NCI-H748 treated with DMSO at 0.1 percent for 48 hours (cell line): ENCODE measurements around the gene KIAA0232.
"Not testable (repeated sequence)": the region's sequence is repeated elsewhere in the genome, so short reads cannot be mapped to it uniquely, and the experiment has no call there.

ENCODE experiments used
- DNase-seq: peaks from one replicate; lab custom pipeline; 2025; lab: John Stamatoyannopoulos, UW

The KIAA0232 gene

GRCh38 chr4:6804082-6804752 is 21.7 kb downstream of the KIAA0232 start:
- DNase-seq, result no peak

- DNase-seq, result no peak
Measured at GRCh38 chr4:6806924-6807626, 24.5 kb downstream of the KIAA0232 start.

GRCh38 chr4:6808259-6808658 is 25.7 kb downstream of the KIAA0232 start:
- DNase-seq, result no peak

GRCh38 chr4:6811165-6811564 is 28.6 kb downstream of the KIAA0232 start:
- DNase-seq, result no peak

- no peak for DNase-seq
Measured at GRCh38 chr4:6812766-6813165, 30.2 kb downstream of the KIAA0232 start.

GRCh38 chr4:6813725-6814124 is 31.2 kb downstream of the KIAA0232 start:
- DNase-seq, result no peak

- no peak for DNase-seq
Measured at GRCh38 chr4:6815029-6815836, 32.7 kb downstream of the KIAA0232 start.

GRCh38 chr4:6819295-6819694 is 36.8 kb downstream of the KIAA0232 start:
- no peak for DNase-seq

GRCh38 chr4:6820695-6821094 is 38.2 kb downstream of the KIAA0232 start:
- no peak for DNase-seq

GRCh38 chr4:6824071-6824470 is 41.5 kb downstream of the KIAA0232 start:
- DNase-seq, result no peak

GRCh38 chr4:6824772-6825402 is 42.4 kb downstream of the KIAA0232 start:
- DNase-seq, result no peak

- no peak for DNase-seq
Measured at GRCh38 chr4:6825403-6825802, 42.9 kb downstream of the KIAA0232 start.

GRCh38 chr4:6826781-6827508 is 44.4 kb downstream of the KIAA0232 start:
- DNase-seq, result no peak

GRCh38 chr4:6829086-6829485 is 46.6 kb downstream of the KIAA0232 start:
- no peak for DNase-seq

GRCh38 chr4:6834867-6835266 is 52.3 kb downstream of the KIAA0232 start:
- DNase-seq, result no peak

- not testable (repeated sequence) for DNase-seq
Measured at GRCh38 chr4:6835616-6836015, 53.1 kb downstream of the KIAA0232 start.

- not testable (repeated sequence) for DNase-seq
Measured at GRCh38 chr4:6837106-6837505, 54.6 kb downstream of the KIAA0232 start.

- DNase-seq, result no peak
Measured at GRCh38 chr4:6839579-6839978, 57.1 kb downstream of the KIAA0232 start.

- DNase-seq, result no peak
Measured at GRCh38 chr4:6840062-6840976, 57.8 kb downstream of the KIAA0232 start.

- no peak for DNase-seq
Measured at GRCh38 chr4:6845027-6845426, 62.5 kb downstream of the KIAA0232 start.

GRCh38 chr4:6845574-6845973 is 63.0 kb downstream of the KIAA0232 start:
- no peak for DNase-seq
